Stimulated activated CD4-positive, alpha-beta T cell treated with anti-CD3 and anti-CD28 coated beads, Interleukin-4, amount 100 ng/mL, for 4 hours (primary cell): Measurements from ENCODE around the gene ANKEF1.
"Not testable (repeated sequence)": the region's sequence is repeated elsewhere in the genome, so short reads cannot be mapped to it uniquely, and the experiment has no call there.

ENCODE experiments used
- DNase-seq, 2 experiments: peaks; one replicate each; pipeline ENCODE4 v3.0.0-alpha.2; 2020

ANKEF1 gene

DNA sequence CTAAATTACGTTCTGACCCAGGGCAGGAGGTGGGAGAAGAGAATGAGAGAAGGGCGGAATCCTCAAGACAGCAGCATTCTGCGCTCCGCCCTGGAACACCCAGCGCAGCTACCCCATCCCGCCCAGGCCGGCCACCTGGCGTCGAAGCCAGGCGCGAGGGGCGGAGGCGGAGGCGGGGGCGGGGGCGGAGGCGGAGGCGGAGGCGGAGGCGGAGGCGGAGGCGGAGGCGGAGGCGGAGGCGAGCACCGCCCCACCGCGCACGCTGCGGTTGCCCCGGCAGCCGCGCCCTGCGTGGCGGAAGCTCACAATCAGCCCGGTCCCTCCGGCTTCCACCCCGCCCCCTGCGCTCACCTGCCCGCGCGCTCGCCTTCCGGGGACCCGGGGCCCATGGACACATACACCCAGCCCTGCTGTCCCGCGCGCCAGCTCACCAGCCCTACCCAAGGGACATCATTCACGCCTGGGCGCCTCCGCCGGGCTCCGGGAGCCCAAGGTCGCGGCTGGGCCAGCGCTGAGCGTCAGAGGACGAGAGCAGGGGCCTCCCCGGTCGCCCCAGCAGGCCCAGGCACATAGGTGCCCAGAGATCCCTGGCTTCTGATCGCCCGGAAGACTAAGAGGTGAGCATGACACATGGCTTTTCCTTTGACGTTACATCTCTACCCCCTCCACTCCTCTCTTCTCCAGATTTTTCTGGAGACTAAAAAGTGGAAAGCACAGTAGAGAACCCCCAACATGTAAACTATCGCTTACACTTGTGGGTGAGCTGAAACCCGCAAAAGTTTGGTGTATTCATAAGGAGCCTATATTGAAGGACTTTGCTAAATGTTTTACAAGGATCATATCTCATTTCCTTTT is at the start of gene ANKEF1:
Gene ANKEF1, plus strand, starts transcription at position 271 of the 855 bp plus-strand sequence. CDS start 3,315 bp downstream, outside the sequence.
- DNase-seq, result peak; percentile 59 to 72

DNA sequence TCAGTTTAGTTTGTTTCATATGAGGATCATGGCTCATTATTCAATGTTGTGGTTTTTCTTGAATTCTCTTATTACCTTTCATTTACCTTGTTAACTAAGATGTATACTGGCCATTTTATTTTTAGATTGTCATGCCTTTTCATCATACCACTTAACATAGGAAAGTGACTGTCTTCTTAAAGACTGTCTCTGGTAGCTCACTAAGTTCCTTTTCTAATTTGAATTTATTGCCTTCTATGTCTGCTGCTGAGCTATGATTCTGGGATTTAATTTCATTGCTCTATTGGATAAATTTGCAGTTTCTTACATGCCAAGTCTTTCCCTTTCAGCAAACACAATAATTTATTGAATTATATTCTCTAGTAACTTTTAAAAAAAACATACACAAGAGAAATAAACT is 49.5 kb upstream of the ANKEF1 start:
- DNase-seq, result no peak

DNA sequence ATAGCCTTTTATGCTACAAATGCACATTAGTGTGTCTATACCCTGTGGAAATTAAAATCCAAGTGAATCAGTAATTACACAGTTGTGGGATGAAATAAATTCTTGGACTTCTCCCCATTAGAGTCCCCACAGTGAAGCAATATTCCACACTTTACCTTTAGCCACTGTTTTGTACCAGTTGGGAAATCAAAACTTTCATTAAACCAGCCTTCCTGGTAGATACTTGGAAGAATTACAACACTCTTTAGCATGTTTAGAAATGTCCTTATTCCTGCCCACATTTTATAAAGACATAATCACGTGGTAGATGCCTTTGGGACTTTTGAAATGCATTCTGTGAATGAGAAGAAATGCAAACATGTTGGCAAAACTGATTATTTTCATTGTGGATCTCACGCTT is 49.0 kb upstream of the ANKEF1 start:
- no peak for DNase-seq

DNA sequence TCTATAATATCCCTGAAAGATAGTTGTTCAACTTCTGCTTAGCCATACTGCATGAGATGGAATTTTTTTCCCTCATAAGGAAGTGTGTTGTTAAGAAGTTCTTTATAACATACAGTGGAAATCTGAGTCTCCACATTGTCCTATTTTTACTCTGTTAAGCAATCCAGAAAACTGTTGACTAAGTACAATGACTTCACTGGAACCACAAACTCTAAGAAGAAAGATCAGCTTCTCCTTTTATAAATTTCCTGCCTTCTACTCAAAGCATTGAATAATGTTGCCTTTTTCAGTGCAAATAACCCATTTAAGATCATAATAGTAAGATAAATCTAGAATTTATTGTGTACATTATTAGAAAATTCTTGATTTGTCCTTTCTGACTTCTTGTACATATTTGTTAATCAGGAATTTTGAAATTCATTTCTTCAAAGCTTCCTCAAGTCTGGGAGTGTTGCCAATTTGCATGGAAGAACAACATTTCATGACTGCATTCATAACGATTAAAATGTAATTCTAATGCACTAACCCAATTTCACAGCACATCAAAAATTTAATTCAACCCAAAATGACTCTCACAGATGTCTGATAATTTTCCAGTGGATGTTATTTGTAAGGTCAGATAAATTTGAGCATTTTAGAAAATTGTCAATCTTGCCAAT is 45.6 kb upstream of the ANKEF1 start:
- DNase-seq, result no peak

DNA sequence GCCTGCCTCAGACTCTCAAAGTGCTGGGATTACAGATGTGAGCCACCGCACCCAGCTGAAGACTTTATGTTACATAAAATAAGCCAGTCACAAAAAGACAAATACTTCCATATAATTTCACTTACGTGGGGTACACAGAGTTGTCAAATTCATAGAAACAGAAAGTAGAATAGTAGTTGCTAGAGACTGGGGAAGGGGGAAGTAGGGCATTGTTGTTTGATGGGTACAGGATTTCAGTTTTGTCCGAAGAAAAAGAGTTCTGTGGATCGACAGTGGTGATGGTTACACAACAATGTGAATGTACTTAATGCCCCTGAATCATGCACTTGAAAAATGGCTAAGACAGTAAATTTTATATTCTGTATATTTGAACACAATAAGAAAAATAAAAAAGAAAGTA is 41.6 kb upstream of the ANKEF1 start:
- no peak for DNase-seq

DNA sequence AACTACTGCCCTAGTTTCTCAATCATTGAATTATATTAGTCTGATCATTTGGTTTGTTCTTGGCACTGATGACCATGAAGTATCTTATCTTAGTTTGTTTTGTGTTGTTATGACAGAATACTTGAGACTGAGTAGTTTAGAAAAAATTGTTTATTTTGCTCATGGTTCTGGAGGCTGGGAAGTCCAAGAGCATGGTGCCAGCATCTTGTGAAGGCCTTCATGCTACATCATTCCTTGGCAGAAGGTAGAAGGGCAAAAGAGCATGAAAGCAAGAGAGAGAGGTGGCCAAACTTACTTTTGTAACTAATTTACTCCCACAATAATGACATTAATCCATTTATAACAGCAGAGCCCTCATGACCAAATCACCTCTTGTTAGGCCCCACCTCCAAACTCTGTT is 40.1 kb upstream of the ANKEF1 start:
- no peak for DNase-seq

DNA sequence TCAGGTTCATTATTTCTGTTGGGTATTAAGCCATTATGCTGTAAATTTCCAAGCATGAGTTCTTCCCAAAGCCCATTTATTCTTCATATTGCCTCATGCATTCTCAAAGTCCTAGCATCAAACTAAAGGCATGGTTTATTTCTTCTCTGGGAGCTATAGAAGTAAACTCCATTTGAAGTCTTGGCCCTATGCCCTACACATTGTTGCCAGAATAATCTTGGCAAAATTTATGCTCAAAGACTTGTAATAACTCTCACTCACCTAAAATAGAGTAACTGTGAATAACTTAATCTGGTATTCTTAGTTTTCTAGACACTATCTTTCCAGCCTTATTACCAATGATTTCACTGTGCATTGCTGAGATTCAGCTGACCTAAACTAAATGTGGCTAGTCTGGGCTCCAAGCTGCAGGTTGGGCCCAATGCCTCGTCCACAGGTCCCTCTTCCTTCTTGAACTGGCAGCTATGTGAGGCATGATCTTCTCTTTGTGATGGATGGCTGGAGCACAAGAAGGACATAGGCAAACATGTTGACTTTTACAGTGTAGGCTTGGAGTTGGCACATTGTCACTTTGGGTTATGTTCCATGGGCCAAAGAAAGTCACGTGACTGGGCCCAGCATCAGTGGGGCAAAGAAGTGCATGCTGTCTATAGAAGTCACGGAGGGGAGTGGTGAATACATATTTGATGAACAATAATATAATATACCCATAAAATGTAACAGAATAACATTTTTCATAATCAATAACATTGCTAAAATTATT is 39.1 kb upstream of the ANKEF1 start:
- DNase-seq, result no peak

DNA sequence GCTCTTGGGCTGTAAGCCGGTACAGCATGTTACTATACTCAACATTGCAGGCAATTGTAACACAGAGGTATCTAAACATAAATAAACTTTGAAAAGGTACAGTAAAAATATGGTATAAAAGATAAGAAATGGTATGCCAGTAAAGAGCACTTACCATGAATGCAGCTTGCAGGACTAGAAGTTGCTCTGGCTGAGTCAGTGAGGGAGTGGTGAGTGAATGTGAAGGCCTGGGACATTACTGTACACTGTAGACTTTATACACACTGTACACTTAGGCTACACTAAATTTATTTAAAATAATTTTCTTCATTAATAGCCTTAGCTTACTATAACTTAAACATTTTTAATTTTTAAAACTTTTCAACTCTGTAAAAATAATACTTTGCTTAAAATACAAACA is 37.8 kb upstream of the ANKEF1 start:
- DNase-seq, result no peak

DNA sequence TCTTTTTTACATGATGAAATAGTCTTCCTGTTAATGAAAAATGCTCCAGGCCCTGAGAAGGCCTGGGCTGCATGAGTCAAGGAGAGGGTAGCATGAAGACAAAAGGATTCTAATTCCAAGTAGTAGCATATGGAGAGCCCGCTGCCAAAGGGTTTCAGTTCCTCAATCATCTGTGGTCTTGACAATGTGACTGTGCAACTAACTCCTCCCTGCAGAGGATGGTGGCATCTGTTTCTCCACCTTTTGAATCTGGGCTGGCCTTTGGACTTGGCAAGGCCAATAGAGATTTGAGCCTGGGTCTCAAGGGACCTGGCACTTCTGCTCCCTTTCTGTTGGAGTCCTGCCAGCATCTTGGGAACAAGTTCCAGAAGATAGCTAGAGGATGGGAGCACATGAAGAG is 35.1 kb upstream of the ANKEF1 start:
- no peak for DNase-seq

DNA sequence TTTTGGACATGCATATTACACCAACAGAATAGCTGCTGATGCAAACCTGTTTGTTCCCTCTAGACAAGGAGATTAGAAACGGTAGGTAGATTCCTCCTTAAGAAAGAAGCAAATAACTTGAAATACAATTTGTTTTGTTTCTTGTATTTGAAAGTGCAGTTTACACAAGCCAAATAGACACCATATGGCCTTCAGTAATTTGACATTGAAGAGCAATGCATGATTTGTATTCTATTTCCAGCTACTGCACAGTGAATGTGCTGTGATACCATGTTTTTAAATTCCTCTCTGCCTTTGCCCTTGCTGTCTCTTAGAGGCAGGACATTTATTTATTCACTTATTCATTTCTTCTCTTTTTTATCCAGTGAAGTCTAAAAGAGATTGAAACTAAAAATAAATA is 31.9 kb upstream of the ANKEF1 start:
- no peak for DNase-seq

DNA sequence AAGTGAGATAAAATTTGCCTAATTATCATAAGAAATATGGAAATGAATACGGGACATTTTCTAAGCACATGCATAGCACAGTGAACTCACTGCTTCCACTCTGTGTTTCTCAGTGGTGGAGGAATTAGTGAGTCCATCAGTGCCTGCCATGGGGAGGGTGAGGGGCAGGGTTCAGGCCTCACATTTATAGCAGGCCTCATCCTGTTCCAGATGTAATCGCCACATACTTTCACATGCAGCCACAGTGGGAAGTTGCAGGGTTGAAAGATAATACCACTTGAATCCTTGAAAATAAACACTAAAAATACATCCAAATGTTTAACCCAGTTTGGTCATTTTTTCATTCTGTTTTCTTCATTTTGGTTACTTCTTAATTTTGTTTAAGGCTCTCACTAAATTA is 29.9 kb upstream of the ANKEF1 start:
- no peak for DNase-seq

DNA sequence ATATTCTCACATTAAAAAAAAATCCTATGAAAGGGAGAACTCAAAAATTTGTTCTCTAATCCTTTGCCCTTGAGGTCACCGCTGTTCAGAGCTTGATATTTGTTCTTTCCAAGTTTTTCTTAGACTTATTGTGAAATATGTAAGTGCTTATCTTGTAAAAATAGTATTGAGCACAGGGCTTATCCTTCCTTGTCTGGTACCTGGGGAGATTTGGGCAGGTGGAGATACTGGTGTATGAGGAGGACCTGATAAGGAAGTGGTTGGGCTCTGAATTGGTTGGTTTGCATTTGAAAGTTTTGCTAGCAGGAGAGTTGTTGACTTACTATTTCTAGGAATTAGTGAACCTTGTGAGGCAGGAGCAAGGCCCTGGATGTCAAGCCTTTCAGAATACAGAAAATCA is 28.9 kb upstream of the ANKEF1 start:
- no peak for DNase-seq

DNA sequence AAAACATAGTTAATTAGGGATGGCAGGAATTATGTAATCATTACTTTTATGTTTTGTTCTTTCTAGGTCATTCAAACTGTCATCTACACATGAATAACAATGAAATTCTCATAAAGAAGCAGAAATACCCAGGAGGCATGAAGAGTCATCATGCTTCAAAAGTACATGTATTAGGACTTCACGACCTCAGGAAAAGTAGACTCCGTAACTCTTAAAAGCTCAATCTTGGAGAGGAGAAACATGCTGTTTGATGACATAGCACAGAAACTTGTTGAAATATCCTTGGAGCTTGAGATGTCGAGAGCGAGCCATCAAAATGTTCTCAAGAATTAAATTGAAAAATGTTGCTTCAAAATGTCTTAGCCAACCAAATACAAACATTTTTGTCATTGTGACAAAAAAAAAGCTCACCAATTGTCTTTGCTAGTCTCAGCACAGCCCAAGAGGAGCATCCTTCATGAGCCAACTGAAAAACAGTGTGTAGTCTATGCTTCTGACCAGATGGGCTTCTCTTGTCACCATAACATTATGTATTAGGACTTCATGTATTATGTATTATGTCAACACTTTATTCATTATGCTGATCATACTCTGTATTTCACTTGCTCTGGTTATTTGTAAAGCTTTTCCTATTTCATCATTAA is 28.2 kb upstream of the ANKEF1 start:
- DNase-seq, result no peak

DNA sequence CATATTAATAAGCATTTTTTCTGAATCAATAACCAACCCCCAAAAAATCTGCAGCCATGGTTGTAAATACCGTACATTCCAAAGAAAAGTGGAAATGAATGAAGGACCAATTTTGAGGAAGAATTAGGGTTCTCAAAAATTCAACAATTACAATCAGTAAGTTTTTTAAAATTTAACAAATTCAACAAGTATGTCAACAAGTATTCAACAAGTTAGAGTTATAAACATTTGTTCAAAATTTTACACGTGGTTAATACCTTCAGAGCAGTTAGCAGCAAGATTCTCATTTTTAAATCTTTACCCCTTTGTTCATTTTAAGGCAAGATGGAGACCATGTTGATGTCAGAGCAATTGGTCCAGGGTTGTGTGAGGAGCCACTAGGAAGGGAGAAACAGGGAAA is 27.6 kb upstream of the ANKEF1 start:
- no peak for DNase-seq

DNA sequence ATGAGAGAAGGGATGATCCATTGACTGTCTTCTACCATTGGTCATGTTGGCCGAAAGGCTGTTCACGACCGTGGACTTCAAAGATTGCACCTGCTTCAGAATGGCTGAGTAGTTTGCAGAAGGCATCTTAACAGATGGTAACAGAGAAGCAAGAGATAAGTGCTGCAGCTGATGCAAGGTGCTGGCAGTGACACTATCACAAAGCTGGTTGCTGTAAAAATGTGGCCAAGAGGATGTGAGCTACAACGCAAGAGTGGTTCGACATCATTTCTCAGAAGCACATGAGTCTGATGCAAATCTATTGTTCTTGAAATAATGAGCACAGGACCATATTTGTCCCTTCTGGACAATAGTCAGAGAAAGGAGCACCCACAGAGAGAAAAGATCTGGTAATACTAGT is 27.0 kb upstream of the ANKEF1 start:
- DNase-seq, result no peak

DNA sequence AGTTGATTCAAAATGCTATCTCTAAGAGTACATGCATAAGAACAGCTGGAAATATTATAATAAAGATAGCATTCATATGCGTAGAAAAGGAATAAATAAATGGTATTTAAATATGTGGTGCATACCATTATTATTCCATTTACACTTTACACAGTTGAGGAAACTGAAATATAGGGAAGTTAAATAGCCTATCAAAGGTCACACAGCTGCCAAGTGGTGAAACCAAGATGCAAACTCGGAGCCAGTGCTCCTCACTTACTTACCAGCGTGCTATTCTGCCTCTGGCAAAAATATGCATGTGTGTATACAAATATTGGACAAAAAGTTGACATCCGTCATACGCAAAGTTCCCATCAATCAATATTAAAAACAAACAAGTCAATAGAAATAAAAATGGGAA is 22.3 kb upstream of the ANKEF1 start:
- no peak for DNase-seq

DNA sequence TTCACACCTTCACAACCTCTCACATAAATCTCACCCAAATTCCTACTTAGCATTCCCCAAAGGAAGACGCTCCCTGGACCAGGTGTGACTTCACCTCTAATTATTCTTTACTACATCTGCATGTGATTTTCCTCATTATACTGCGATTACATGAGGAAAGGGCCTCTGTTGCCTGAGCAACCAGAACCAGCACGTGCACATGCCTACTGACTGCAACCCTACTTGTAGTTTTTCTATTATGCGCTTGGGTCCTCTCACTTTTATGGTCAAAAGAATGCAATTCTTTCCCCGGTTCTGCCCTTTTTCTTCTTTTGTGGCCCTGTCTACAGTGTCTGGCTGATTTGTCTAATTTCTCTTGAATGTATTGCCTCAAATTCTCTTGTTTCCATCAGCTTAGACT is 20.4 kb upstream of the ANKEF1 start:
- DNase-seq, result no peak

DNA sequence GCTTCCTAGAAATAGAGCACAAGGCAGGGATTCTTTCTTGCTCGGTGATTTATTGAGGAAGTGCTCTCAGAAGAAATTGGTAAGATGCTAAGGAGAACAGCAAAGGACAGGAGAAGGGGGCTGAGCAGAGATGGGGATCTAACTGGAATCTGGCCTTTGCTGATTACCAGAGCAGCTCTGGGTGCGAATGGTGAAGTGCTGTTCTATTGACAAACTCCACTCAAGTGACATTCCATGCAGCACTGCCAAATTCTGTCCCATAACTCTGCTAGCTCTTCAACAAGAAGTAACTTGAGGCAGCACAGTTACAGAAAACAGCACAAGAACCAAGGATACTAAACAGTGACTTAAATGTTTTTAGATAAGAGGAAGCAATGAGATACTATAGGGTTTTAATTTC is 13.8 kb upstream of the ANKEF1 start:
- DNase-seq, result no peak

DNA sequence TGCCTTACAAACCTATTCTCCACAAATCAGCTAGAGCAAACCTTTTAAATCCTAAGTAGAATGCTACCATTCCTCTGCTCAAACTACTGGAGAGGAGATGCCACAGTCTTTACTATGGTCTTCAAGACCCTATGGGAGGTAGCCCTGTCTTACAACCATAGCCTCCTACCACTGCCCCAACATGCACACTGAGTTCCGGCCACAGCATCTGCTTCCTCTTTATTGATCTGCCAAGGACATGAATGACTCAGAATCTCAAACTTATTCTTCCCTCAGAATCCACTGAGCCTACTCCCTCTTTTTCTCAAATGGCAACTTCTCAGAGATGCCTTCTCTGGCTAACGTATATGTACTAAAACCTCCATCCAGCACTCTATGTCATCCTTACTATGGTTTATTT is 12.2 kb upstream of the ANKEF1 start:
- DNase-seq, result no peak

DNA sequence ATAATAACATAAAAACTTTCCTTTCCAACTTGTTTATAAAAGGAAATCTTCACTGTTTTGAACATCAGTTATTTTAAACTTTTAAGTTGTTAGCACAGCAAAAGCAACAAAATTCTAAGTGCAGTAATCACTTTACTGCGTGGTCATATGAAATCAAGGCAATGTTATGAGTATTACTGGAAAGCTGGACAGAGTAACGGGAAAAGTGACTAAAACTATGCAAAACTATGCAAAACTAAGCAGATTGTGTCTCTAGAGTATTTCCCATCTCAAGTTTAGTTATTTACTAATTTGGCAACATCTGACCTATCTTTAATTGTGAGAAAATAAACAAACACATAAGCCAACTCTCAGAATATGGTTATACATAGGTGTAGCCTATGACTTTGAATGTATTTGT is 10.9 kb upstream of the ANKEF1 start:
- DNase-seq, result no peak

DNA sequence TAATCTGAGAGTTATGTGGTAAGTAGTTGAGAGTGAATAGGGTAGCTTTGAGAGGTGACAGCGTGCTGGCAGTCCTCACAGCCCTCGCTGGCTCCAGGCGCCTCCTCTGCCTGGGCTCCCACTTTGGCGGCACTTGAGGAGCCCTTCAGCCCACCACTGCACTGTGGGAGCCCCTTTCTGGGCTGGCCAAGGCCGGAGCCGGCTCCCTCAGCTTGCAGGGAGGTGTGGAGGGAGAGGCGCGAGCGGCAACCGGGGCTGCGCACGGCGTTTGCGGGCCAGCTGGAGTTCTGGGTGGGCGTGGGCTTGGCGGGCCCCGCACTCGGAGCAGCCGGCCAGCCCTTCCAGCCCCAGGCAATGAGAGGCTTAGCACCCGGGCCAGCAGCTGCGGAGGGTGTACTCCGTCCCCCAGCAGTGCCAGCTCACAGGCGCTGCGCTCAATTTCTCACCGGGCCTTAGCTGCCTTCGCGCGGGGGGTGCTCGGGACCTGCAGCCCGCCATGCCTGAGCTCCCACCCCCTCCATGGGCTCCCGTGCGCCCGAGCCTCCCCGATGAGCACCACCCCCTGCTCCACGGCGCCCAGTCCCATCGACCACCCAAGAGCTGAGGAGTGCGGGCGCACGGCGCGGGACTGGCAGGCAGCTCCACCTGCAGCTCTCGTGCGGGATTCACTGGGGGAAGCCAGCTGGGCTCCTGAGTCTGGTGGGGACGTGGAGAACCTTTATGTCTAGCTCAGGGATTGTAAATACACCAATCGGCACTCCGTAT is 3.2 kb upstream of the ANKEF1 start:
- DNase-seq, result not testable (repeated sequence)

DNA sequence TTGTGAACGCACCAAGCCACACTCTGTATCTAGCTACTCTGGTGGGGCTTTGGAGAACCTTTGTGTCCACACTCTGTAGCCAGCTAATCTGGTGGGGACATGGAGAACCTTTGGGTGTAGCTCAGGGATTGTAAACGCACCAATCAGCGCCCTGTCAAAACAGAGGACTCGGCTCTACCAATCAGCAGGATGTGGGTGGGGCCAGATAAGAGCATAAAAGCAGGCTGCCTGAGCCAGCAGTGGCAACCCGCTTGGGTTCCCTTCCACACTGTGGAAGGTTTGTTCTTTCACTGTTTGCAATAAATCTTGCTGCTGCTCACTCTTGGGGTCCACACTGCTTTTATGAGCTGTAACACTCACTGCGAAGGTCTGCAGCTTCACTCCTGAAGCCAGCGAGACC is 2.5 kb upstream of the ANKEF1 start:
- DNase-seq, result not testable (repeated sequence)
